ENCODE results near the gene TLK2. TPM values are rescaled to one million over a fixed set of nuclear protein-coding genes. Genes with fewer than 3 reads are reported as not detected.
A peak's percentile ranks its signal among the peaks of the same experiment; 100 is the strongest.
"Not testable (repeated sequence)": the region's sequence is repeated elsewhere in the genome, so short reads cannot be mapped to it uniquely, and the experiment has no call there.

The TLK2 gene
- total RNA-seq, result 30.6 TPM

DNA sequence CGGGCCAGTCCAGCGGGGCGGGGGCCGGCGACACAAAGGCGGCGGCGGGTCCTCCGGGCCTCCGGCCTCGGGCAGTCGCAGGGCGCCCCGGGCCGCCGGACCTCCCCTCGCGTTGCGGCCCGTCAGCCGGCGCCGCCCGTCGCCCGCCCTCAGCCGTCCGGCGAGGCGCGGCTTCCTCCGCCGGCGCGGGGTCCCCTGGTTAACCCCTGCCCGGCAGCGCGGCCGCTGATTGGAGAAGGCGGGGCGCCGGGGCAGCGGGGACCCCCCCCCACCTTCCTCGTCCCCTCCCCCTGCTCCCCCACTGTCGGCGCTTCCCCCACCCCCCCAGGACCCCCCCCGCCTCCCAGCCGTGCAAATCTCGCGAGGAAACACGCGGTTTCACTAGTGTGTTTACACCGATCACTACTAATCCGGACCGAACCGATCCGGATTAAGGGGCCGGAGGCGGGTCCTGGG lies at the start of gene TLK2:
TLK2 (plus strand) TSS at position 402 of the 456 bp plus-strand sequence. CDS start 2,301 bp downstream, outside the sequence.
- DNase-seq (ENCODE audit: low spot score), result peak; percentile 68

DNA sequence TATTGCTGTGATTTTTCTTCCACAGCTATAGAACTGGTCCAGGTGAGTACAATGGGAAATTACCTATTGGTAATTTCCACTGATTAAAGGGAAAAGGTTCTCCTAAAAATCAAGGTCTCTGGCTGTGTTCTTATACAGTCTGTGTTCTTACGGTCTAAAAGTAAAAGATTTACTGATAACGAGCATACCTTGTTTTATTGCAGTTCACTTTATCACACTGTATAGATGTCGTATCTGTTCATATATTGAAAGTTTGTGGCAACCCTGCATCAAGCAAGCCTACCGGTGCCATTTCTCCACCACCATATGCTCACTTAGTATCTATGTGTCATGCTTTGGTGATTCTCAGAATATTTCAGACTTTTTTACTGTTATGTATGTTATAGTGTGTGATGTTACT lies 43.4 kb upstream of the TLK2 start:
- not testable (repeated sequence) for DNase-seq (ENCODE audit: low spot score)

DNA sequence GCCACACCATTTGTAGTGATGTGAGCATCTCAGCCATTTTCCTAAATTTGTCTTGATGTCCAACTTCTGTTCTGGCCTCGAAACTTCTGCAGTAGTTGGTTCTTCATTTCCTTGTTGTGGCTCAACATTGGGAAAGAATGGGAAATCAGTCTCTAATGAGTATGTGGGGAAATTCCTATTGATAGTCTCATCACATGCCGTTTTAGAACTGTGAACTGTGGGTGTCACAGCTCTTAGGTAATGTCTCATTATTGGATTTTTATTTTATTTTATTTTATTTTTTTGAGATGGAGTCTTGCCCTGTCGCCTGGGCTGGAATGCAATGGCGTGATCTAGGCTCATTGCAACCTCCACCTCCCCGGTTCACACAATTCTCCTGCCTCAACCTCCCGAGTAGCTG lies 37.4 kb upstream of the TLK2 start:
- not testable (repeated sequence) for DNase-seq (ENCODE audit: low spot score)

DNA sequence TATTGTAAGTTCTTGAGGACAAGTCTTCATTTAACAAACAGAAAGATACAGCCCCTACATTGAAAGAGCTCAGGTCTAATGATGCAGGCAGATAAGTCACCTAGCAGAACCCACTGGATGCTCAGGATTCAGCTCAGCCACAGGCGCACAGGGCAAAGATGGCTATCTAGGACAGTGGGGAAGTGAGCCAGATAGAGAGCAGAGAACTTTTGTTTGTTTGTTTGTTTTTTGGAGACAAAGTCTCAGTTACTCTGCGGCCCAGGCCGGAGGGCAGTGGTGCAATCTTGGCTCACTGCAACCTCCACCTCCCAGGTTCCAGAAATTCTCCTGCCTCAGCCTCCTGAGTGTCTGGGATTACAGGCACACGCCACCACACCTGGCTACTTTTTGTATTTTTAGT lies 34.6 kb upstream of the TLK2 start:
- DNase-seq (ENCODE audit: low spot score), result no peak

DNA sequence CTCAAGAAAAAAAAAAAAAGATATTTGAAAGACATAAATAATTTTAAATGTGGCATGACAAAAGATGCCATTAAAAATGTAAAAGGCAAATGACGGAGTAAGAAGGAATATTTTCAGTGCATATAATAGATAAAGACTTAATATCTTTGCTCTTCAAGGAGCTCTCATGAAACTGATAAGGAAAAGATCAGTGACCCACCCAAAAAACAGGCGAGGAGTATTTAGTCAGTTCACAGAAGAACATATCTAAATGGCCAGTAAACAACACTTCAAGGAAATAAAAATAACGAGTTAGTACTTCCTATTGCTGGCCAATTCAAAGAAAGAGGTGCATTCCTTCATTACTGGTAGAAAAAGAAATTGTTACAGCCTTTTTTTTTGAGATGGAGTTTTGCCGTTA lies 32.8 kb upstream of the TLK2 start:
- not testable (repeated sequence) for DNase-seq (ENCODE audit: low spot score)

DNA sequence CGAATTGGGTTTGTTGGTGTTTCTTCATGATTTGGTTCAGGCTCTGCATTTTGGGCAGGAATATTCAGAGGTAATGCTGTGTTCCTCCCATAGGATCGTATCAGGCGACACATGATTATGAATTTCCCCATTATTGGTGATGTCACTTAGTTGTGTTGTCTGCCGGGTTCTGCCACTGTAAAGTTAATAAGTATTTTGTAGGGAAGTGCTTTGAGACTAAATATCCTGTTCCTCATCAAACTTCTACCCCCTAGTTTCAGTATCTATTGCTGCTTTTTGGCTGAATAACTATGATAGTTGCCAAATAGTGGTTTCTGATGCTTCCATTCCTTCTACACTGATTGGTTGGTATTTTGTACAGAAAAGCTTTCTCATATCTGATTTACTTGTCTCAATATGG lies 26.4 kb upstream of the TLK2 start:
- DNase-seq (ENCODE audit: low spot score), result not testable (repeated sequence)

DNA sequence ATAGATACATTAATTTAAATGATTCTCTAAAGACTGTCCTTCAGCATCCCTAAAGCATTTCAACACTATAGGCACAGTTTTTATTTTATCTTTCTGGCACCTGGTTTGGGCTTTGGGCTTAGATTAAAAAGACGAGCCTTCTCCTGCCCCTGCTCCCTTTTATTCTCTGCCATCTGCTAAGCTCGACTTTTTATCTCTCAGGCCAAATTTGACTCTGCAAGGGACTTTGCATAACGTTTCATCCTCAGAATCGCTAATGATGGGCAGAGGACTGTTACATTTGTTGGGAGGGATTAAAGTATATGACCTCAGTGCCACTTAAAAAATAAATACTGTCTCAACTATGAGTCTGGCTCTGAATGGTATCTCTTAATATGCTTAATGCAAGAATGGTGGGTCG lies 25.6 kb upstream of the TLK2 start:
- DNase-seq (ENCODE audit: low spot score), result not testable (repeated sequence)

DNA sequence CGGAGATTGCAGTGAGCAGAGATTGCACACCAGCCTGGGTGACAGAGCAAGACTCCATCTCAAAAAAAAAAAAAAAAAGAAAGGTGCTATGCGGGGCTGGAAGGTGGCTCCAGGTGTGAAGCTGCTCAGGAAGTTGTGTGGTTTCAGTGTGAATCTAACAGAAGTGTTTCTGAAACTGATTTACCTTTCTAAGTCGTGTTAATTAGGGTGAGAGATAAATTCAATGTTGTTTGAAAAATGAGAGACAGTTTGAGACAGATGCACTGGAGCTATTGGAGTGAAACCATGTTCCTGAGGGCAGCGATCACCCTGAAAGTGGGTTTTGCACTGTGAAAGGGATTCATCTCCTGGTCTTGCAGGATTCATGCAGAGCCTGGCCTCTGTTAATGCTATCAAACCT lies 25.0 kb upstream of the TLK2 start:
- not testable (repeated sequence) for DNase-seq (ENCODE audit: low spot score)

DNA sequence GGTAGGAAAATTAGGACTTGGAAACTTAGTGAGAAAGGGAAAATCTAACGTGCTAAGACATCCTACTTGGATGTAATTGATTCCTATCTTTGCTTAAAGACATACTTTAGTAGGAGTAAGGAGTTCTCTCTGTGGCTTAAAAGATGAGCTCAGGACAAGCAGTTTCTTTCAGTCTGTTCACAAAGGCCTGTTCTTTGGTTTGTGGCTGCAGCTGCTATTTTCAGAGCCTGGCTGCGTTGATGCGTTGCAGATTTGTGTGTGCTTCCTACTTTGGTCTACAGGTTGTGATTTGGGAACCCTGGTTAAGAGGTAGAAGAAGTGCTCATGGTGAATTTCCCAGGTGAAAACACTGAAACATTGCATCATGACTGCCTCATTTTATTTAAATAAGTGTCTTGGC lies 24.5 kb upstream of the TLK2 start:
- DNase-seq (ENCODE audit: low spot score), result not testable (repeated sequence)

DNA sequence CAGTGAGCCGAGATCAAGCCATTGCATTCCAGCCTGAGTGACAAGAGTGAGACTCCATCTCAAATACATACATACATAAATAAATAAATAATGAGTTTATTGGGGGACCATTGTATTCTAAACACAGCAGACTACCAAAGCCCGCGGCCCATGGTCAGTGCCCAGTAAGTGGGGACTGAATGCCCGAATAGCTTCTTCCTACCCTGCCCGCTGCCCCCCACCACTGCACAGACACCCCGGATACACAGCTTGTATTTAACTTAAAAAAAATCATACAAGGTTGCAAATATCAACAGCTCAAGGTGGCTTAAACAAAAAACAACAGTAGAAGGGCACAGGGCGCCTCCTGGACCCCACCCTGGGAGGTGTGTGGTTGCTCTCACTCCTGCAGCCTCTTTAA lies 22.6 kb upstream of the TLK2 start:
- no peak for DNase-seq (ENCODE audit: low spot score)

DNA sequence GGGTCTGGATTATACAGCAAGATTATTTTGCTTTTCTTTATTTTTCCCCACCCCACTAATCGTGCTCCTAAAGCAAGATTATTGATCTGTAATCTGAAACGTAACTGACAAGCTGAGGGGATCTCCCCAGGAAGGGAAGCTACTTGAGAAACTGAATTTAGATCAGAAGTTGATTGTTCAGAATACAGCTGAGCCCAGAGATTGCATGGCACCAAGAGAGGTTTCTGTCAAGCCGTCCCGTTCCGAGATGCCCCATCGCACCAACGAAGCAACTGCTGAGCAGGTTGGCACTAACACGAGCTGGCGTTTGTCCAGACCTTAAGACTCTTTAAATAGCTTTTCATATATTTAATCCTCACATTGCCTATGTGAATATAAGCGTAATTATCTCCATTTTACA lies 20.1 kb upstream of the TLK2 start:
- not testable (repeated sequence) for DNase-seq (ENCODE audit: low spot score)

DNA sequence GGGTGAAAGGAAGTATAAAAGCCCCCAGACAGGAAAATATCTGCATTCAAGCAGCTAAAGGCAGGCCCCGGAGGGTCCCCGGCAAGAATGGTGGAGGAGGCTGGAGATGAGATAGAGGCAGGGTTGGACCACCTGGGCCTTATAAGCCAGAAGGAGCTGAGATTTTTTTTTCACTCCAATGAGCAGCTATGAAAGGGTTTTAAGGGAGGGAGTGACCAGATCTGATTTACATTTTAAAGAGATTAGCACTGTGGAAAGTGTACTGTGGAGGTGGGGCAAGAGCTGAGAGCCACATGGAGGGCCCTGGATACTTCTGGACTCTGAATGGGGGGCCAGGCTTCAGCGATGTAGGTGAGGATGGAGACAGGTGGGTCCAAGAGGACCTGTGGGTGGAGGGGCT lies 14.2 kb upstream of the TLK2 start:
- DNase-seq (ENCODE audit: low spot score), result not testable (repeated sequence)

DNA sequence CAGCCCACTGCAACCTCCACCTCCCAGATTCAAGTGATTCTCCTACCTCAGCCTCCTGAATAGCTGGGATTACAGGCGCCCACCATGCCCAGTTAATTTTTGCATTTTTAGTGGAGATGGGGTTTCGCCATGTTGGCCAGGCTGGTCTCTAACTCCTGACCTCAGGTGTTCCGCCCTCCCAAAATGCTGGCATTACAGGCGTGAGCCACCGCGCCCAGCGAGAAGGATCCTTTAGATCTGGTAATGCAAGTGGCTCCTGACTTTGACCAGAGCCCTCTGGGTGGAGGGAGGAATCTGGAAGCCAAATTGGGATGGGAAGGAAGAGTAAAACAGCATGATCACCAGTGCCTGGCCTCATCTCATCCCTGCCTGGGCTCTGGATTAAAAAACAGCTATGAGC lies 13.4 kb upstream of the TLK2 start:
- DNase-seq (ENCODE audit: low spot score), result not testable (repeated sequence)

DNA sequence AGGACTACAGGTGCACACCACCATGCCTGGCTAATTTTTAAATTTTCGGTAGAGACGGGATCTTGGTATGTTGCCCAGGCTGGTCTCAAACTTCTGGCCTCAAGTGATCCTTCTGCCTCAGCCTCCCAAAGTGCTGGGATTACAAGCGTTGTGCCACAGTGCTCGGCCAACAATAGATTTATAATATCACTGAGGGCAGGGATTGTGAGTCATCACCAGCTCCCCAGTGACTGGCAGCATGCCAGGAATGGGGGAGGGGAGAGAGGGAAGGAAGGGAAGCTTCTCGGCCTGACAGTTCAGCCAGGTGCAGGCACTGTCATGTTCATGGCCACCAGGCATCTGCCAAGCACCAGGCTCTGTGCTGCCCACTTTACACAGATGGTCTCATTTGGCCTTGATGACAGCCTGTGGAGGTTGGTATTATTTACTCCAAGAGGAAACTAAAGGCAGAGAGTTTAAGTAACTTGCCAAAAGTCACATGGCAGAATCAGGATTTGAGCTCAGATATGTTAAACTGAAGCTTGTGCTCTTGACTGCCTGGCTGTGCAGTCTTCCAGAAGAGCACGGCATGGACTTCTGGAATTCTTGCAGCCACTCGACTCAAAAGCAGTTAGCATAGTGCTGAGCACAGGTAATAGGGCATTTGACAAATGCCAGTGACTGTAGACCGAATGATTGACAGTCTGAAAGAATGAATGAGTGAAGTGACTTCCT lies 7.8 kb upstream of the TLK2 start:
- peak; percentile 80 for DNase-seq (ENCODE audit: low spot score)

DNA sequence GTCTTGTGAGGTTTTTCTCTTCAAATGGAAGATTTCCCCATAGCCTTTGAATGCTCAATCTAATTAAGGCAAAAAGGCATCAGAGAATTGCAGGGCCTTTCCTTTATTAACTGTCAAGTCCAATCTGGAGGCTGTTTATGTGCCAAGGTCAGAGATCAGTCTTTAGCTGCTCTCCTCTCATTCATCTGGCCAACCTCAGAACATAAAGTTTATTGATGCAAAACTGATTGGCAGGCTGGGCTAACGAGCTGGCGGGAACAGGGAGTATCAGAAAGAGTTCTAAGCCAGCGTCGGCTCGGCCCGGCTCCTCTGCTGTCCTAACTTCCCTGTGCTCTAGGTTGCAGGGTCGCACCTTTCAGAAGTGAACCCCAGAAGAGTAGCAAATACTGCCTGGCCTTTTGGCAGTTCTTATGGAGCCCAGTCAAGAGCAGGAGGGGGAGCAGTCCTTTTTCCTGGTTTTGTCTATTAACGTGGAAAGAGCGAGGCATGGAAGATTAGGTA lies 7.2 kb upstream of the TLK2 start:
- DNase-seq (ENCODE audit: low spot score), result not testable (repeated sequence)

DNA sequence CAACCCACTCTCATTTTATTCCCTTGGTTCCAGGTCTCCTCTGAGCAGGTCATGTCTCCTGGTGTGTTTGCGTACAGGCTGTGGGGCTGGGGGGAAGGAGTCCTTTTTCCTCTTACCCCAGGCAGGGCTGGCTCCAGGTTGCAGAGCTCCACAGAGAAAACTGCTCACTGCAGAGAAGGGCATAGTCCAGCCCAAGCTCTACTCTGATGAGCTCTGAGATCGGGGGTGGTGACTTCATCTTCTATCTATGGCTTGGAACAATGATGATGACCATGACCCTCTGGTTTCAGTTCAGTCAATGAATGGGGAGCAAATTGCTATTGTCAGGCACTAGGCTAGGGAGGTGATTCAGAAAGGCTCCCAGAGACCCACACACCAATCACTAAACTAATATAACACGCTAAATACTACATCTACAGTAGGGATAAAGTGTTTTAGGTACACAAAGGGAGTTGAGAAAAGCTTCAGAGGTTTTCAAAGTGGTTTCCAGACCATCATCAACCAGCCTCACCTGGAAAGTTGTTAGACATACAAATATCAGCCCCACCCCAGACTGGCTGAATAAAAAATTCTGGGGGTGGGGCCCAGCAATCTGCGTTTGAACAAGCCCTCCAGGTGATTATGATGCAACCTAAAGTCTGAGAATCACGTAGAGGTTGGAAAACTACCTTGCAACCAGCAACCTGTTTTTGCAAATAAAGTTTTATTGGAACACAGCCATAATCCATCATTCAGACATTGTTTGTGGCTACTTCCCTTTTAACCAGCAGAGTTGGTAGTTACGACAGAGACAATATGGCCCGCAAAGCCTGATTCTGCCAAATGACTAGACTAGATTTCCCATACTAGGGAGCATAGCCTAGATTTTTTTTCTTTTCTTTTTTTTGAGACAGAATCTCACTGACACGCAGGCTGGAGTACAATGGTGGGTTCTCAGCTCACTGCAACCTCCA lies 5.3 kb upstream of the TLK2 start:
- DNase-seq (ENCODE audit: low spot score), result peak; percentile 28

DNA sequence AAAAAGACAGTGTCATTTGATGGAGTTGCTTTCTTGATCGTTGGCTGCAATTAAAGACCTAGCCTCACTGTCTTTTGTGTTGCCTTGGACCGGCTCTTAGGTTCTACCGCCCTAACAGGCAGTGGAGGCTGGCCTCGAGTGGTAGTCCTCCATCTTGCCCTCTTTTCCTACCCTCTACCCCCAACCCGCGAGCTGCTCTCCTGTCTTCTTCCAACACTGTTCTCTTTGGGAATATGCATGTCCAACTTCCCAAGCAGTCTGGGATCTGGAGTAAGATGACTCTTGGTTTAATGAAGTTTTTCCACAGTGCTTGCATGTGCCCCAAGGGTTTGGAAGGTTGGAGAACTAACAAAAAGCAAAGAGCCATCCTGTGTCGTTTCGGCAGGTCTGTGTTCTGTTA lies 1.5 kb upstream of the TLK2 start:
- DNase-seq (ENCODE audit: low spot score), result not testable (repeated sequence)

DNA sequence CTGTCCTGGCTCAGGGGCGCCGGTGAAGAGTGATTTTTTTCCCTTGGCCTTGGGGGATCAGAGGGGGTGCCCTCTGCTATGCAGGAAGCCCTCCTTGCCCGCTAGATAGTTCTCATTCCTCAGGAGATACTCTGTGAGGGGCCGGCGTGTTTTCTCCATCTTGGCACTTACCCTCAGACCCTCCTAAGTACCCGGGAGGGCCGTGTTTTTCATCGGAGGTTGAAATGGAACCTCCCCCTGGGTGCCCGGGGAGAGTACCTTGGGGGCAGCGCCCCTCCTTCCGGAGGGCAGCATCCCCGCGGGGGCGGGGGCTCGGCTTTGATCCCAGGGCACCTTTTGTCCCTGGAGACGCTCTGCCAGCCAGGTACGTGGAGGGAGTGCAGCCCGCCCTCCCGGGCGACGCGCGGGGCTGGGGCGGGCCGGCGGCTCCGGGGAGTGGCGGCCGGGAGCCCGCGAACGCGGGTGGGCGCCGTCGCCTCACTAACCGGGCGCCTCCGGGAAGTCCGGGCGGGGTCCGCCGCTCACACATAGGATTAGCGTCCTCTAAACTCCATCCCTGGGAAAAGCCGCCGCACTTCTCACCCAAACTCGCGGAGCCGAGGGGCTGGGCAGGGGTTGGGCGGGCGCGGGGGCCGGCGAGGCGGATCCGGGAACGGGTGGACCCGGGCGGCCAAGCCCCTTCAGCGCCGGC lies 762 bp upstream of the TLK2 start:
- peak; percentile 17 for DNase-seq (ENCODE audit: low spot score)

DNA sequence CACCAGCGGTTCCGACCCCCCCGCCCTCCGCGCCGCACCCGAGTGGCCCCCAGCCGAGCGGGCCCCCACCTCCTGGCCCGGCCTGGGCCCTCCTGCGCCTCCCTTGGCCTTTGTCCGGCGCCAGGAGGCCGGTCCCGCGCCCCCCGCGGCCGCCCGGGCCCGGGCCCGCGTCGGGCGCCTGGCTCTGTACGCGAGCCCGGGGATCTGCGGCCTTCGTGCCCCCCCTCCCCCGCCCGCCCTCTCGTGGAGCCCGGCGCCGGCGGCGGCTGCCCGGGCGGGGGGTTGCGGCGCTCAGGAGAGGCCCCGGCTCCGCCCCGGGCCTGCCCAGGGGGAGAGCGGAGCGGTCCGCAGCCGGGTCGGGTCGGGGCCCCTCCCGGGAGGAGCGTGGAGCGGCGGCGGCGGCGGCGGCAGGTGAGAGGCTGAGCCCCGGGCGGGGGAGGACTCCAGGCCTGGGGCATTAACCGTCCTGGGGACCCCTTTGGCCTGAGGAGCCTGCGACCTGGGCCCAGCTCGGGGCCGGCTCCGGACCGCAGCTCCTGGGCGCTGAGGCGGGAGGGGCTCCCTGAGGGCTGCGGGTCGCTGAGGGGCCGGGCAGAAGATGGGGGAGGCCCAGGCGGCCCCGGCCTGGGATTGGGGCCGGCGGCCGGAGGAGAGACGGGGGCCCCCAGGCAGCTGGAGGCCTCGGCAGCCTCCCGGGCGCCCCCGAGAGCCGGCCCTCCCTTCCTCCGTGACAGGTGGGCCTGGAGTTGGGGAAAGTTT lies 434 bp downstream of the TLK2 start:
- DNase-seq (ENCODE audit: low spot score), result not testable (repeated sequence)

DNA sequence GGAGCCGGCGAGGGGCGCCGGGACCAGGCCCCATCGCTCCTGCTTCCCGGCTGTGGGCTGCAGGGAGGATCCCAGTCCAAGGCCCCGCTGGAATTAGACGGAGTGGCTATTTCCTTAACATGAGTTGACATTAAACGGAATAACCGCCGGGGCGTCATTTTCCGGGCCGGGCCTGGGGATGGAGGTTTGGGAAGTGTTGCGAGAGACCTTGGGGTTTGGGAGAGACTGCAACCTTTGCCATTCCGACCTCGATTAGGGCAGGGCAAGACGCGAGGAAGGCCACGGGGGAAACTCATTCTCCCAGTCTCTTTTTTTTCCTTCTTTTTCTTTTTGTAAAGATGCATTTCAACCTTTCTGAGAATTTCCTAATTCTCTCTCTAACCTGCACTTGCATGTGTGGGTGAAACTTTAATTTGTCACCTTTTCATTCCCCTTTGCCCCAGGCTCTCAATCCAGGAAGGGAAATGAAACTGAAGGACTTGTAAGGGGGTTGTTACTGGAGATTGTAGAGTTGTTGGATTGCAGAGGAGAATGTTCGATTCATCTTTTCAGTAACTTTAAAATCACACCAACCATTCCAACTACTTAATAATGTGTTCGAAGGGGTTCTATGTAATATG lies 1.1 kb downstream of the TLK2 start:
- not testable (repeated sequence) for DNase-seq (ENCODE audit: low spot score)

DNA sequence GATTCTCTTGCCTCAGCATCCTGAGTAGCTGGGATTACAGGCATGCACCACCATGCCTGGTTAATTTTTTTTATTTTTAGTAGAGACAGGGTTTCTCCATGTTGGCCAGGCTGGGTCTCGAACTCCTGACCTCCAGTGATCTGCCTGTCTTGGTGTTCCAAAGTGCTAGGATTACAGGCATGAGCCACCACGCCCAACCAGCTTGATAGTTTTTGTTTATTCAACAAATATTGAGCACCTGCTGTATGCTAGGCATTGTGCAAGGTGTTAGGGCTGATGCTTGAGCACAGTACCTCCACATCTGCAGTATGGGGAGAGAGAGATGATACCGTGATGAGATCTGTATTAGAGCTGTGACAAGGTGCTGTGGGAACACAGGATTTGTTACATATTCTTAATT lies 3.9 kb downstream of the TLK2 start:
- not testable (repeated sequence) for DNase-seq (ENCODE audit: low spot score)

Measured in mucosa of gallbladder (tissue), 1 donor.